ENCODE results near the gene EYA2. TPM values are rescaled to one million over a fixed set of nuclear protein-coding genes. Genes with fewer than 3 reads are reported as not detected.

The EYA2 gene
- total and polyA plus RNA-seq, 7 donors, result 1.2 to 11.8 (median 3.3) TPM

- Histone ChIP-seq H3K36me3 (no peaks in the 10 kb centered on the region), H3K9me3 (no peaks in the 10 kb centered on the region), H3K4me1 (peaks cover 0 to 10% (median 3%) of the 10 kb centered on the region in 4 donors), H3K27ac (no peak overlapping the region), H3K27me3 (no peaks in the 10 kb centered on the region), H3K4me3 (no peak overlapping the region)
- 65 to 71% methylated on average over 8 of the region's 8 CpGs for WGBS, 2 donors
- no peak for DNase-seq
- intact Hi-C loops (cut with DNase I), result no loop called here
- TF ChIP-seq CTCF (IDR thresholded peaks at IDR 0.05), result no peak
- TF ChIP-seq EP300 (IDR thresholded peaks at IDR 0.05), result no peak
- no peak for TF ChIP-seq POLR2AphosphoS5 (IDR thresholded peaks at IDR 0.05)
- TF ChIP-seq POLR2A (IDR thresholded peaks at IDR 0.05), result no peak
Measured at GRCh38 chr20:47051936-47052526, 157.4 kb downstream of the EYA2 start.

DNA sequence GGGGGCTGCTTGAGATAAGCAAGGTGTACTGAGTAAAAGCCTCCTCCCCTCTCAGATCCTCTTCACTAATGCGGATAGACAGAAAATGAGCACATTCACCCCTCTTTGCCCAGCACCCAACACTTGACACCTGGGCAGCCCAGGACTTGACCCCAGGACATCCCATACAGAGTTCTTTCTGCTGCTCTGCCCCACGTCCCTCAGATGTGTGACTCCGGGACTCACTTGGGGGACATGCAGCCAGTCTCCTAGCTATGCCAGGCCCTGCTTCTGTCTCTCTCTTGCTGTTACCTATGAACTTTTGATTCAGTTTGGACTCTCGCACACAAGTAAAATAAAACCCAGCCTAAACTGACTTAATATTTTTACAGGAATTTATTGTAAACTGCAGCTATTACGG is 159.9 kb downstream of the EYA2 start:
- H3K9me3 ChIP-seq, result no peaks in the 10 kb centered on the region
- no peaks in the 10 kb centered on the region for H3K36me3 ChIP-seq
- no peak overlapping the region for H3K4me3 ChIP-seq
- TF ChIP-seq POLR2A (IDR thresholded peaks at IDR 0.05) (no peak), POLR2AphosphoS5 (IDR thresholded peaks at IDR 0.05) (no peak)
- DNase-seq, result no peak
- intact Hi-C loops (cut with DNase I), result no loop called here
- H3K27me3 ChIP-seq, result no peaks in the 10 kb centered on the region
- H3K27ac ChIP-seq, result no peak overlapping the region
- WGBS, 2 donors, result 92 to 93% methylated on average over 5 of the region's 5 CpGs
- peaks cover 0 to 10% (median 3%) of the 10 kb centered on the region in 4 donors for H3K4me1 ChIP-seq

DNA sequence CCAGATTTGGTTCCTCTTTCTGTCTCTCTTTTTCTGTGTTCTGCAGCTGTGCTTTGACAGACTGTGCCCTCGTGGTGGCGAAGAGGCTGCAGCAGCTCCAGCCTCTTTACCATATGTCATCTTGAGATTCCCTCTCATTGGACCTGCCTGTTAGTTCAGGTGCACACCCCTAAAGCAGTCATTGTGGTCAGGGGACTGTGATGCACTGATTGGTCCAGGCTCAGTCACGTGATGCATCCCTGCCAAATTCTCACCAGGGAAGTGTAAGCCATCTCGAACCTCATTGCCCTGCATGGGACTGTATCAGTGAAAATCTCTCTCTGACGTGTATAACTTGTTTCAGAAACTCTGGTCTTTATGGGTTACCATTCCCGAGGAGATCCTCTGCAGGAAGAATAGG is 160.3 kb downstream of the EYA2 start:
- intact Hi-C loops (cut with DNase I), result no loop called here
- Histone ChIP-seq H3K36me3 (no peaks in the 10 kb centered on the region), H3K9me3 (no peaks in the 10 kb centered on the region), H3K27me3 (no peaks in the 10 kb centered on the region), H3K27ac (no peak overlapping the region), H3K4me1 (peaks cover 0 to 10% (median 3%) of the 10 kb centered on the region in 4 donors), H3K4me3 (no peak overlapping the region)
- 89 to 92% methylated on average over 6 of the region's 6 CpGs for WGBS, 2 donors
- no peak for DNase-seq
- no peak for TF ChIP-seq POLR2A (IDR thresholded peaks at IDR 0.05)
- TF ChIP-seq CTCF (IDR thresholded peaks at IDR 0.05), result no peak

GRCh38 chr20:47055699-47056369 is 161.2 kb downstream of the EYA2 start:
- no peak overlapping the region for H3K4me3 ChIP-seq
- TF ChIP-seq CTCF (IDR thresholded peaks at IDR 0.05), result no peak
- no peak for TF ChIP-seq EP300 (IDR thresholded peaks at IDR 0.05)
- TF ChIP-seq POLR2A (IDR thresholded peaks at IDR 0.05), result no peak
- peak in 2 of 4 donors; percentile 62 to 68 for TF ChIP-seq POLR2AphosphoS5 (IDR thresholded peaks at IDR 0.05)
- H3K4me1 ChIP-seq, result peaks cover 0 to 10% (median 3%) of the 10 kb centered on the region in 4 donors
- no peak for DNase-seq
- WGBS, 2 donors, result 13 to 49% methylated on average over 13 of the region's 13 CpGs
- intact Hi-C loops (cut with DNase I), result no loop called here
- no peaks in the 10 kb centered on the region for H3K9me3 ChIP-seq
- H3K36me3 ChIP-seq, result no peaks in the 10 kb centered on the region
- no peak overlapping the region for H3K27ac ChIP-seq
- no peaks in the 10 kb centered on the region for H3K27me3 ChIP-seq

- H3K27me3 ChIP-seq, result no peaks in the 10 kb centered on the region
- intact Hi-C loops (cut with DNase I), result no loop called here
- WGBS, 2 donors, result 46 to 69% methylated on average over 3 of the region's 3 CpGs
- H3K36me3 ChIP-seq, result no peaks in the 10 kb centered on the region
- no peaks in the 10 kb centered on the region for H3K9me3 ChIP-seq
- no peak overlapping the region for H3K27ac ChIP-seq
- H3K4me3 ChIP-seq, result no peak overlapping the region
- H3K4me1 ChIP-seq, result peaks cover 0 to 10% (median 3%) of the 10 kb centered on the region in 4 donors
- DNase-seq, result no peak
- TF ChIP-seq POLR2A (IDR thresholded peaks at IDR 0.05) (no peak), POLR2AphosphoS5 (IDR thresholded peaks at IDR 0.05) (no peak), CTCF (IDR thresholded peaks at IDR 0.05) (no peak), EP300 (IDR thresholded peaks at IDR 0.05) (no peak)
Measured at GRCh38 chr20:47057661-47058060, 163.0 kb downstream of the EYA2 start.

Measured in sigmoid colon (tissue), 7 donors.